Spleen (tissue), 7 donors: ENCODE data around the gene MAPKAP1.

Source experiments
- POLR2A ChIP-seq, 3 donors: fragments of 450-650 bp; IDR thresholded peaks; one replicate each; pipeline ENCODE4 v1.5.1; 2017; ENCODE audit warnings: antibody characterized with exemption in 3 of 3, mild to moderate bottlenecking in 1 of 3
- POLR2AphosphoS5 ChIP-seq, 3 donors: sonication (generic); formaldehyde crosslinking; IDR thresholded peaks; one replicate each; pipeline ENCODE4 v1.5.1; 2017; ENCODE audit warnings: antibody characterized with exemption in 3 of 3
- TF ChIP-seq, protein P1 (sequence below), 11 experiments: fragments of 200-600 bp in 7 of 11; fragments of 450-650 bp in 4 of 11; sonication (generic) in 4 of 11; IDR thresholded peaks in 8 of 11; conservative IDR thresholded peaks in 3 of 11; 1 replicate in 7 of 11; 2 replicates in 4 of 11; pipeline versions ENCODE4 v1.4.0 to v1.8.0; 2016 to 2021; ENCODE audit warnings: antibody characterized with exemption in 11 of 11, inconsistent platforms in 4 of 11, mild to moderate bottlenecking in 1 of 11
- donor health status: DM: no; HTN: no; CAD: no; lungs with moderate emphysema.
- donor health status: DM: no; HTN: no; CAD: no.
- donor health status: DM: no; HTN: no; CAD: no.

GRCh38 chr9:125457357-125457756, 249.7 kb downstream of the MAPKAP1 start:
- TF ChIP-seq, protein P1, sequence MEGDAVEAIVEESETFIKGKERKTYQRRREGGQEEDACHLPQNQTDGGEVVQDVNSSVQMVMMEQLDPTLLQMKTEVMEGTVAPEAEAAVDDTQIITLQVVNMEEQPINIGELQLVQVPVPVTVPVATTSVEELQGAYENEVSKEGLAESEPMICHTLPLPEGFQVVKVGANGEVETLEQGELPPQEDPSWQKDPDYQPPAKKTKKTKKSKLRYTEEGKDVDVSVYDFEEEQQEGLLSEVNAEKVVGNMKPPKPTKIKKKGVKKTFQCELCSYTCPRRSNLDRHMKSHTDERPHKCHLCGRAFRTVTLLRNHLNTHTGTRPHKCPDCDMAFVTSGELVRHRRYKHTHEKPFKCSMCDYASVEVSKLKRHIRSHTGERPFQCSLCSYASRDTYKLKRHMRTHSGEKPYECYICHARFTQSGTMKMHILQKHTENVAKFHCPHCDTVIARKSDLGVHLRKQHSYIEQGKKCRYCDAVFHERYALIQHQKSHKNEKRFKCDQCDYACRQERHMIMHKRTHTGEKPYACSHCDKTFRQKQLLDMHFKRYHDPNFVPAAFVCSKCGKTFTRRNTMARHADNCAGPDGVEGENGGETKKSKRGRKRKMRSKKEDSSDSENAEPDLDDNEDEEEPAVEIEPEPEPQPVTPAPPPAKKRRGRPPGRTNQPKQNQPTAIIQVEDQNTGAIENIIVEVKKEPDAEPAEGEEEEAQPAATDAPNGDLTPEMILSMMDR (IDR thresholded peaks at IDR 0.05 in 8 of 11, conservative IDR thresholded peaks at IDR 0.05 in 3 of 11): no peak
- TF ChIP-seq POLR2A (IDR thresholded peaks at IDR 0.05): no peak
- no peak for TF ChIP-seq POLR2AphosphoS5 (IDR thresholded peaks at IDR 0.05)
